ENCODE measurements around the gene NUP93.
"Not testable (repeated sequence)": the region's sequence is repeated elsewhere in the genome, so short reads cannot be mapped to it uniquely, and the experiment has no call there.

NUP93 gene

GRCh38 chr16:56792967-56793366 lies 63.0 kb downstream of the NUP93 start:
- DNase-seq (ENCODE audit: extremely low read depth, low read depth) = no peak
- TF ChIP-seq CTCF (IDR thresholded peaks at IDR 0.05; ENCODE audit: low read depth, low read length) = no peak

- peak; percentile 34 for TF ChIP-seq CTCF (IDR thresholded peaks at IDR 0.05; ENCODE audit: low read depth, low read length)
- DNase-seq (ENCODE audit: extremely low read depth, low read depth) = no peak
Observed at GRCh38 chr16:56793492-56793891, 63.6 kb downstream of the NUP93 start.

- TF ChIP-seq CTCF (IDR thresholded peaks at IDR 0.05; ENCODE audit: low read depth, low read length) = no peak
- DNase-seq (ENCODE audit: extremely low read depth, low read depth) = no peak
Observed at GRCh38 chr16:56795011-56795410, 65.1 kb downstream of the NUP93 start.

- not testable (repeated sequence) for DNase-seq (ENCODE audit: extremely low read depth, low read depth)
Observed at GRCh38 chr16:56797038-56797437, 67.1 kb downstream of the NUP93 start.

DNA sequence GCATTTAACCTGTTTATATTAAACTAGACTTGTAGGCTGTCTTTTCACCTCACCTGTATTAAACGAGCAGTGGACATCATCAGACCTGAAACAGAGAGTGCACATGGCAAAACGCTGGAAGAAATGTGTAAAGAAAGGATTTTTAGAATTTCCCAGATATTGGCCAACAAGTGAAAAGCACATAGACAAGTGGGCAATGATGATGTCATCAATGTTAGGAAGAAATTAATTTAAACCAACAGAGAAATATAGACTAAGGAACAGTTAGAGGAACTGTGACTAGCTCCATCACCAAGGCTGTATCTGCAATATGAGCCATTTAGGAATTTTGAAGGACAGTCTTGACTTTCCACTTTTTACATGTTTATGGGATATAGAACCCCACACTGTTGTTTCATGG lies 67.9 kb downstream of the NUP93 start:
- no peak for DNase-seq (ENCODE audit: extremely low read depth, low read depth)
- TF ChIP-seq CTCF (IDR thresholded peaks at IDR 0.05; ENCODE audit: low read depth, low read length) = no peak

- no peak for DNase-seq (ENCODE audit: extremely low read depth, low read depth)
- no peak for TF ChIP-seq CTCF (IDR thresholded peaks at IDR 0.05; ENCODE audit: low read depth, low read length)
Observed at GRCh38 chr16:56798955-56799354, 69.0 kb downstream of the NUP93 start.

DNA sequence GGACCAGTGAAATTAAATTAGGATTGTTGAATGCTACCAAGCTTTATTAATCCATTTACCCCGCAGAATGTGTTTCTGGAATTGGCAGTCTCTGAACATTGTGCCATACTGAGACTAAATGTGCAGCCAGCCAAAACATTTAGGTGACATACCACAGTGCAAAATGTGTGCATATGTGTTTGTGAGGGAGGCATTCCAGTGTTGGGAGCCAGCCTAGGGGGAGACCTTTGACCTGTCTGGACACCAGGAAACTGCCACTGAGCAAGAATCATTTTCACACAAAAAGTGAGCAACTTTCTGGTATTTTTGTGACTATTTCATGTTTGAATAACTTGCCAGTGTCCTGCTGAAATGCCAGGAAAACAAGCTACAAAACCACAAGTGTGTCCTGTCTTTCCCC lies 70.4 kb downstream of the NUP93 start:
- DNase-seq (ENCODE audit: extremely low read depth, low read depth) = no peak
- TF ChIP-seq CTCF (IDR thresholded peaks at IDR 0.05; ENCODE audit: low read depth, low read length) = no peak

GRCh38 chr16:56801762-56802161 lies 71.8 kb downstream of the NUP93 start:
- DNase-seq (ENCODE audit: extremely low read depth, low read depth) = no peak
- TF ChIP-seq CTCF (IDR thresholded peaks at IDR 0.05; ENCODE audit: low read depth, low read length) = no peak

Data from AG09319 (cell line).